A673 (cell line): ENCODE data around the gene KIF12.
A peak's percentile ranks its signal among the peaks of the same experiment; 100 is the strongest.

Experiments used
- CTCF ChIP-seq: fragments of 300-800, 200-600 bp; sonication (generic); conservative IDR thresholded peaks from 2 replicates; pipeline ENCODE4 v1.5.1; 2017; ENCODE audit warnings: low read depth, mild to moderate bottlenecking, antibody characterized with exemption, low read length, moderate library complexity, mixed read lengths
- EZH2 ChIP-seq: fragments of 200-600 bp; sonication (generic); IDR thresholded peaks from 2 replicates; pipeline ENCODE4 v1.6.1; 2017; ENCODE audit warnings: borderline replicate concordance, low read depth, mild to moderate bottlenecking, mixed read lengths, antibody characterized with exemption, low read length; ENCODE audit not compliant: poor library complexity, severe bottlenecking

DNA sequence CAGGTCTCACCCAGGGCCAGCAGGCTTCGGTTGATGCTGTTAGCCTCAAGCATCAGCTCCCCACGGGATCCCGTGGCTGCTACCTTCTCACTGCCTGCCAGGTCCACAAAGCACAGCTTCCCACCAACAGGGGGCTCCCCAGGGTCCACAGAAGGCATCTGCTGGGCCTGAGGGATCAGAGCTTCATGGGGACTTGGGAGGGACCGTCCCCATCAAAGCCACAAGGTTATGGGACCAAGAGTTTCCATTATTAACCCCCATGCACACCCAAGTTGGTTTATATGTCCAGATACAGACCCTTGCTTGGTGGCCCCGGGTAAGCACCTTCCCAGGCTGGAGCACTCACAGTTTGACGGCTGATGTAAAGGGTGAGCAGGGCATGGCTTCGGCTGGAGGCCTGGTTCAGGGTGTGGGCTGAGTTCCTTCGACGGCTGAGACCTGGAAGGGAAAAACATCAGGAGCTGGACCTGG lies 3.0 kb downstream of the KIF12 start:
- TF ChIP-seq CTCF (peak; percentile 49), EZH2 (no peak)
